Measurements from ENCODE around the gene POLR2M. TPM values are rescaled to one million over a fixed set of nuclear protein-coding genes. Genes with fewer than 3 reads are reported as not detected.

The POLR2M gene
- total and polyA plus RNA-seq, 2 experiments from 2014 or later: 19.6 to 46.3 TPM

GRCh38 chr15:57738734-57739237 lies 32.3 kb downstream of the POLR2M start (continued):
- TF ChIP-seq, protein P1, sequence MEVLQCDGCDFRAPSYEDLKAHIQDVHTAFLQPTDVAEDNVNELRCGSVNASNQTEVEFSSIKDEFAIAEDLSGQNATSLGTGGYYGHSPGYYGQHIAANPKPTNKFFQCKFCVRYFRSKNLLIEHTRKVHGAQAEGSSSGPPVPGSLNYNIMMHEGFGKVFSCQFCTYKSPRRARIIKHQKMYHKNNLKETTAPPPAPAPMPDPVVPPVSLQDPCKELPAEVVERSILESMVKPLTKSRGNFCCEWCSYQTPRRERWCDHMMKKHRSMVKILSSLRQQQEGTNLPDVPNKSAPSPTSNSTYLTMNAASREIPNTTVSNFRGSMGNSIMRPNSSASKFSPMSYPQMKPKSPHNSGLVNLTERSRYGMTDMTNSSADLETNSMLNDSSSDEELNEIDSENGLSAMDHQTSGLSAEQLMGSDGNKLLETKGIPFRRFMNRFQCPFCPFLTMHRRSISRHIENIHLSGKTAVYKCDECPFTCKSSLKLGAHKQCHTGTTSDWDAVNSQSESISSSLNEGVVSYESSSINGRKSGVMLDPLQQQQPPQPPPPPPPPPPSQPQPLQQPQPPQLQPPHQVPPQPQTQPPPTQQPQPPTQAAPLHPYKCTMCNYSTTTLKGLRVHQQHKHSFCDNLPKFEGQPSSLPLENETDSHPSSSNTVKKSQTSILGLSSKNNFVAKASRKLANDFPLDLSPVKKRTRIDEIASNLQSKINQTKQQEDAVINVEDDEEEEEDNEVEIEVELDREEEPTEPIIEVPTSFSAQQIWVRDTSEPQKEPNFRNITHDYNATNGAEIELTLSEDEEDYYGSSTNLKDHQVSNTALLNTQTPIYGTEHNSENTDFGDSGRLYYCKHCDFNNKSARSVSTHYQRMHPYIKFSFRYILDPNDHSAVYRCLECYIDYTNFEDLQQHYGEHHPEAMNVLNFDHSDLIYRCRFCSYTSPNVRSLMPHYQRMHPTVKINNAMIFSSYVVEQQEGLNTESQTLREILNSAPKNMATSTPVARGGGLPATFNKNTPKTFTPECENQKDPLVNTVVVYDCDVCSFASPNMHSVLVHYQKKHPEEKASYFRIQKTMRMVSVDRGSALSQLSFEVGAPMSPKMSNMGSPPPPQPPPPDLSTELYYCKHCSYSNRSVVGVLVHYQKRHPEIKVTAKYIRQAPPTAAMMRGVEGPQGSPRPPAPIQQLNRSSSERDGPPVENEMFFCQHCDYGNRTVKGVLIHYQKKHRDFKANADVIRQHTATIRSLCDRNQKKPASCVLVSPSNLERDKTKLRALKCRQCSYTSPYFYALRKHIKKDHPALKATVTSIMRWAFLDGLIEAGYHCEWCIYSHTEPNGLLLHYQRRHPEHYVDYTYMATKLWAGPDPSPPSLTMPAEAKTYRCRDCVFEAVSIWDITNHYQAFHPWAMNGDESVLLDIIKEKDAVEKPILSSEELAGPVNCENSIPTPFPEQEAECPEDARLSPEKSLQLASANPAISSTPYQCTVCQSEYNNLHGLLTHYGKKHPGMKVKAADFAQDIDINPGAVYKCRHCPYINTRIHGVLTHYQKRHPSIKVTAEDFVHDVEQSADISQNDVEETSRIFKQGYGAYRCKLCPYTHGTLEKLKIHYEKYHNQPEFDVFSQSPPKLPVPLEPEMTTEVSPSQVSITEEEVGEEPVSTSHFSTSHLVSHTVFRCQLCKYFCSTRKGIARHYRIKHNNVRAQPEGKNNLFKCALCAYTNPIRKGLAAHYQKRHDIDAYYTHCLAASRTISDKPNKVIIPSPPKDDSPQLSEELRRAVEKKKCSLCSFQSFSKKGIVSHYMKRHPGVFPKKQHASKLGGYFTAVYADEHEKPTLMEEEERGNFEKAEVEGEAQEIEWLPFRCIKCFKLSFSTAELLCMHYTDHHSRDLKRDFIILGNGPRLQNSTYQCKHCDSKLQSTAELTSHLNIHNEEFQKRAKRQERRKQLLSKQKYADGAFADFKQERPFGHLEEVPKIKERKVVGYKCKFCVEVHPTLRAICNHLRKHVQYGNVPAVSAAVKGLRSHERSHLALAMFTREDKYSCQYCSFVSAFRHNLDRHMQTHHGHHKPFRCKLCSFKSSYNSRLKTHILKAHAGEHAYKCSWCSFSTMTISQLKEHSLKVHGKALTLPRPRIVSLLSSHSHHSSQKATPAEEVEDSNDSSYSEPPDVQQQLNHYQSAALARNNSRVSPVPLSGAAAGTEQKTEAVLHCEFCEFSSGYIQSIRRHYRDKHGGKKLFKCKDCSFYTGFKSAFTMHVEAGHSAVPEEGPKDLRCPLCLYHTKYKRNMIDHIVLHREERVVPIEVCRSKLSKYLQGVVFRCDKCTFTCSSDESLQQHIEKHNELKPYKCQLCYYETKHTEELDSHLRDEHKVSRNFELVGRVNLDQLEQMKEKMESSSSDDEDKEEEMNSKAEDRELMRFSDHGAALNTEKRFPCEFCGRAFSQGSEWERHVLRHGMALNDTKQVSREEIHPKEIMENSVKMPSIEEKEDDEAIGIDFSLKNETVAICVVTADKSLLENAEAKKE (CRISPR knock-in tag; IDR thresholded peaks at IDR 0.05): no peak
- no peak for TF ChIP-seq STAT1 (IDR thresholded peaks at IDR 0.05; ENCODE audit: unreplicated experiment)
- TF ChIP-seq NANOG (IDR thresholded peaks at IDR 0.05; ENCODE audit: borderline replicate concordance): no peak
- TF ChIP-seq EZH2 (IDR thresholded peaks at IDR 0.05; ENCODE audit: low read depth, unreplicated experiment): no peak
- no peak for TF ChIP-seq ZNF114 (CRISPR knock-in tag; IDR thresholded peaks at IDR 0.05)
- TF ChIP-seq, protein P2, sequence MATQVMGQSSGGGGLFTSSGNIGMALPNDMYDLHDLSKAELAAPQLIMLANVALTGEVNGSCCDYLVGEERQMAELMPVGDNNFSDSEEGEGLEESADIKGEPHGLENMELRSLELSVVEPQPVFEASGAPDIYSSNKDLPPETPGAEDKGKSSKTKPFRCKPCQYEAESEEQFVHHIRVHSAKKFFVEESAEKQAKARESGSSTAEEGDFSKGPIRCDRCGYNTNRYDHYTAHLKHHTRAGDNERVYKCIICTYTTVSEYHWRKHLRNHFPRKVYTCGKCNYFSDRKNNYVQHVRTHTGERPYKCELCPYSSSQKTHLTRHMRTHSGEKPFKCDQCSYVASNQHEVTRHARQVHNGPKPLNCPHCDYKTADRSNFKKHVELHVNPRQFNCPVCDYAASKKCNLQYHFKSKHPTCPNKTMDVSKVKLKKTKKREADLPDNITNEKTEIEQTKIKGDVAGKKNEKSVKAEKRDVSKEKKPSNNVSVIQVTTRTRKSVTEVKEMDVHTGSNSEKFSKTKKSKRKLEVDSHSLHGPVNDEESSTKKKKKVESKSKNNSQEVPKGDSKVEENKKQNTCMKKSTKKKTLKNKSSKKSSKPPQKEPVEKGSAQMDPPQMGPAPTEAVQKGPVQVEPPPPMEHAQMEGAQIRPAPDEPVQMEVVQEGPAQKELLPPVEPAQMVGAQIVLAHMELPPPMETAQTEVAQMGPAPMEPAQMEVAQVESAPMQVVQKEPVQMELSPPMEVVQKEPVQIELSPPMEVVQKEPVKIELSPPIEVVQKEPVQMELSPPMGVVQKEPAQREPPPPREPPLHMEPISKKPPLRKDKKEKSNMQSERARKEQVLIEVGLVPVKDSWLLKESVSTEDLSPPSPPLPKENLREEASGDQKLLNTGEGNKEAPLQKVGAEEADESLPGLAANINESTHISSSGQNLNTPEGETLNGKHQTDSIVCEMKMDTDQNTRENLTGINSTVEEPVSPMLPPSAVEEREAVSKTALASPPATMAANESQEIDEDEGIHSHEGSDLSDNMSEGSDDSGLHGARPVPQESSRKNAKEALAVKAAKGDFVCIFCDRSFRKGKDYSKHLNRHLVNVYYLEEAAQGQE (IDR thresholded peaks at IDR 0.05; ENCODE audit: unreplicated experiment): no peak
- no peak for TF ChIP-seq ZNF331 (CRISPR knock-in tag; IDR thresholded peaks at IDR 0.05; ENCODE audit: low read depth)
- TF ChIP-seq, protein P3, sequence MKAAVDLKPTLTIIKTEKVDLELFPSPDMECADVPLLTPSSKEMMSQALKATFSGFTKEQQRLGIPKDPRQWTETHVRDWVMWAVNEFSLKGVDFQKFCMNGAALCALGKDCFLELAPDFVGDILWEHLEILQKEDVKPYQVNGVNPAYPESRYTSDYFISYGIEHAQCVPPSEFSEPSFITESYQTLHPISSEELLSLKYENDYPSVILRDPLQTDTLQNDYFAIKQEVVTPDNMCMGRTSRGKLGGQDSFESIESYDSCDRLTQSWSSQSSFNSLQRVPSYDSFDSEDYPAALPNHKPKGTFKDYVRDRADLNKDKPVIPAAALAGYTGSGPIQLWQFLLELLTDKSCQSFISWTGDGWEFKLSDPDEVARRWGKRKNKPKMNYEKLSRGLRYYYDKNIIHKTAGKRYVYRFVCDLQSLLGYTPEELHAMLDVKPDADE (IDR thresholded peaks at IDR 0.05): no peak
- no peak for TF ChIP-seq CREB1 (CRISPR knock-in tag; IDR thresholded peaks at IDR 0.05; ENCODE audit: low read depth)
- no peak for TF ChIP-seq POLR2AphosphoS5 (IDR thresholded peaks at IDR 0.05; ENCODE audit: low read depth)
- TF ChIP-seq EZH2phosphoT487 (IDR thresholded peaks at IDR 0.05; ENCODE audit: unreplicated experiment): no peak
- TF ChIP-seq JUNB (IDR thresholded peaks at IDR 0.05; ENCODE audit: unreplicated experiment): no peak
